ENCODE data around the gene C16orf78. TPM values are rescaled to one million over a fixed set of nuclear protein-coding genes. Genes with fewer than 3 reads are reported as not detected.

The C16orf78 gene
- total and polyA plus RNA-seq, 2 donors (not counting 1 experiment from before 2014, with no cell fraction given), result not detected

DNA sequence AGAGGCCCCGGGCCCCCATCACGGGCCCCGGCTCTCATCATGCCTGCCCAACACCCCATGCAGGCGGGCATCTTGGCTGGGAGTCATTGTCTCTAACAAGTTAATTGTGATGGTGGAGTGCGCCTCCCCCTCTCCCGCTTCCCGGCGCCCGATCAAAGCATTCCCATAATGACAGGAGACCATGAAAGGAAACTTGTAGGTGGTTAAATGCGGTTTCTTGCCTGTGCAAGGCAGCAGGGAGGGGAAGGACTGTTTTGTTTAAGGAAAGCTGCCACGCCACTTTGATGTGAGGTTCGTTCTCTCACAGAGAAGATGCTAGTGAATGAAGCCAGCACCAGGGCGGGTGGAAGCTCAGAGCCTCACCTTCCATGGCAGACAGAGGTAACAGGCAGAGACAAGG lies 45.4 kb downstream of the C16orf78 start:
- CTCF ChIA-PET, result no interaction called here

DNA sequence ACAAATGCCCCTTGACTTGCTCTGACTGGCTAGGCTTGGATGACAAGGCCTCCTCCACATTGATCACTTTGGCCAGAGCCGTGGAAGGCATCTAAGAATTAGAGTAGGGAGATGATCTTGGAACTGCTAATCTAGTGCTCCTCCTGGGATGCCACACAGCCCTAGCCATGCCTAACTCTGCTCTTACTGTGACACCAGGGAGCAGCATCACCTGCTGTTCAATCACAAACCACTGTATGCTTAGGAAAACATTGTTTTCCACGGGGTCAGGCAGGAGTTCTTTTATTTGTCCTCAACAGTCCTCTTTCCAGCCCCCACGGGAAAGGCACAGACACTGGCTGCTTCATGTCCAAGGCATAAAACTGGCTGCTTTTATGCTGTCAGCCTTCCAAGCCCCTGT lies 46.3 kb downstream of the C16orf78 start:
- H3K27ac ChIP-seq (ENCODE audit: low read length in 2 of 2), result no peak overlapping the region
- TF ChIP-seq, protein P1, sequence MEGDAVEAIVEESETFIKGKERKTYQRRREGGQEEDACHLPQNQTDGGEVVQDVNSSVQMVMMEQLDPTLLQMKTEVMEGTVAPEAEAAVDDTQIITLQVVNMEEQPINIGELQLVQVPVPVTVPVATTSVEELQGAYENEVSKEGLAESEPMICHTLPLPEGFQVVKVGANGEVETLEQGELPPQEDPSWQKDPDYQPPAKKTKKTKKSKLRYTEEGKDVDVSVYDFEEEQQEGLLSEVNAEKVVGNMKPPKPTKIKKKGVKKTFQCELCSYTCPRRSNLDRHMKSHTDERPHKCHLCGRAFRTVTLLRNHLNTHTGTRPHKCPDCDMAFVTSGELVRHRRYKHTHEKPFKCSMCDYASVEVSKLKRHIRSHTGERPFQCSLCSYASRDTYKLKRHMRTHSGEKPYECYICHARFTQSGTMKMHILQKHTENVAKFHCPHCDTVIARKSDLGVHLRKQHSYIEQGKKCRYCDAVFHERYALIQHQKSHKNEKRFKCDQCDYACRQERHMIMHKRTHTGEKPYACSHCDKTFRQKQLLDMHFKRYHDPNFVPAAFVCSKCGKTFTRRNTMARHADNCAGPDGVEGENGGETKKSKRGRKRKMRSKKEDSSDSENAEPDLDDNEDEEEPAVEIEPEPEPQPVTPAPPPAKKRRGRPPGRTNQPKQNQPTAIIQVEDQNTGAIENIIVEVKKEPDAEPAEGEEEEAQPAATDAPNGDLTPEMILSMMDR (IDR thresholded peaks at IDR 0.05), result no peak
- TF ChIP-seq EZH2 (IDR thresholded peaks at IDR 0.05; ENCODE audit: borderline replicate concordance, insufficient read depth, low read depth, low read length, poor library complexity, severe bottlenecking), result no peak
- H3K4me1 ChIP-seq (ENCODE audit: control insufficient read depth in 2 of 2, insufficient read depth in 2 of 2, low read length in 2 of 2), result no peaks in the 10 kb centered on the region
- Mint-ChIP-seq H3K27ac (no peak overlapping the region), H3K9me3 (ENCODE audit: insufficient read depth) (peaks cover 4% of the 10 kb centered on the region), H3K27me3 (peaks cover 15% of the 10 kb centered on the region), H3K4me3 (no peak overlapping the region), H3K4me1 (no peaks in the 10 kb centered on the region)
- no peak overlapping the region for H3K4me3 ChIP-seq (ENCODE audit: control extremely low read depth in 1 of 5, extremely low read depth in 1 of 5, insufficient read depth in 1 of 5, low read depth in 2 of 5, low read length in 4 of 5)
- no peak overlapping the region for H3K4me2 ChIP-seq (replicated peaks; ENCODE audit: low read depth, low read length, poor library complexity, severe bottlenecking)
- no peaks in the 10 kb centered on the region for H3K27me3 ChIP-seq (replicated peaks in 1 of 4; ENCODE audit: control extremely low read depth in 1 of 4, control insufficient read depth in 3 of 4, insufficient read depth in 4 of 4, low read length in 3 of 4)
- H3K9ac ChIP-seq (ENCODE audit: low read length), result no peak overlapping the region
- no peak for DNase-seq
- CTCF ChIA-PET, result no interaction called here
- no peaks in the 10 kb centered on the region for H3K36me3 ChIP-seq (replicated peaks in 1 of 2; ENCODE audit: control extremely low read depth in 1 of 2, control insufficient read depth in 1 of 2, extremely low read depth in 1 of 2, insufficient read depth in 2 of 2, low read length in 1 of 2)
- WGBS (ENCODE audit: insufficient coverage), result 67% methylated on average over 2 of the region's 3 CpGs
- H4K20me1 ChIP-seq (ENCODE audit: control insufficient read depth, insufficient read depth, low read length, poor library complexity, severe bottlenecking), result no peaks in the 10 kb centered on the region
- ATAC-seq (ENCODE audit: low read depth), result no peak
- no peaks in the 10 kb centered on the region for H3K79me2 ChIP-seq (ENCODE audit: control insufficient read depth, insufficient read depth, low read length)
- intact Hi-C loops (cut with micrococcal nuclease), result no loop called here
- POLR2A ChIA-PET, result no interaction called here
- peaks cover 0 to 9% (median 0%) of the 10 kb centered on the region in 3 donors for H3K9me3 ChIP-seq (ENCODE audit: control extremely low read depth in 1 of 3, control insufficient read depth in 2 of 3, insufficient read depth in 1 of 3, low read length in 2 of 3)
- H2AFZ ChIP-seq (ENCODE audit: insufficient read depth, low read depth, low read length, poor library complexity, severe bottlenecking), result no peak overlapping the region

More for the DNA sequence above, 45.4 kb downstream of the C16orf78 start:
- no peak for DNase-seq
- POLR2A ChIA-PET, result no interaction called here
- Histone ChIP-seq H3K4me2 (replicated peaks; ENCODE audit: low read depth, low read length, poor library complexity, severe bottlenecking) (no peak overlapping the region), H3K36me3 (replicated peaks in 1 of 2; ENCODE audit: control extremely low read depth in 1 of 2, control insufficient read depth in 1 of 2, extremely low read depth in 1 of 2, insufficient read depth in 2 of 2, low read length in 1 of 2) (no peaks in the 10 kb centered on the region), H3K9ac (ENCODE audit: low read length) (no peak overlapping the region), H3K9me3 (ENCODE audit: control extremely low read depth in 1 of 3, control insufficient read depth in 2 of 3, insufficient read depth in 1 of 3, low read length in 2 of 3) (peaks cover 0 to 4% (median 0%) of the 10 kb centered on the region in 3 donors), H3K4me1 (ENCODE audit: control insufficient read depth in 2 of 2, insufficient read depth in 2 of 2, low read length in 2 of 2) (no peaks in the 10 kb centered on the region), H2AFZ (ENCODE audit: insufficient read depth, low read depth, low read length, poor library complexity, severe bottlenecking) (no peak overlapping the region), H4K20me1 (ENCODE audit: control insufficient read depth, insufficient read depth, low read length, poor library complexity, severe bottlenecking) (no peaks in the 10 kb centered on the region), H3K27ac (ENCODE audit: low read length in 2 of 2) (no peak overlapping the region), H3K27me3 (replicated peaks in 1 of 4; ENCODE audit: control extremely low read depth in 1 of 4, control insufficient read depth in 3 of 4, insufficient read depth in 4 of 4, low read length in 3 of 4) (no peaks in the 10 kb centered on the region), H3K79me2 (ENCODE audit: control insufficient read depth, insufficient read depth, low read length) (no peaks in the 10 kb centered on the region), H3K4me3 (ENCODE audit: control extremely low read depth in 1 of 5, extremely low read depth in 1 of 5, insufficient read depth in 1 of 5, low read depth in 2 of 5, low read length in 4 of 5) (no peak overlapping the region)
- no peak for ATAC-seq (ENCODE audit: low read depth)
- Mint-ChIP-seq H3K4me3 (no peak overlapping the region), H3K27me3 (peaks cover 7% of the 10 kb centered on the region), H3K27ac (no peak overlapping the region), H3K9me3 (ENCODE audit: insufficient read depth) (peaks cover under 1% of the 10 kb centered on the region), H3K4me1 (no peaks in the 10 kb centered on the region)
- TF ChIP-seq, protein P1 (IDR thresholded peaks at IDR 0.05), result no peak
- TF ChIP-seq EZH2 (IDR thresholded peaks at IDR 0.05; ENCODE audit: borderline replicate concordance, insufficient read depth, low read depth, low read length, poor library complexity, severe bottlenecking), result no peak
- WGBS (ENCODE audit: insufficient coverage), result 92% methylated on average over 8 of the region's 13 CpGs
- intact Hi-C loops (cut with micrococcal nuclease), result no loop called here

Data from B cell (primary cell).